HAP-1 (cell line): ENCODE data around the gene SSH2.

Source experiments
- DNase-seq, 2 experiments: peaks; one replicate each; pipeline ENCODE4 v3.0.0-alpha.2; 2016 to 2020; ENCODE audit warnings: low spot score in 2 of 2
- H3K27me3 ChIP-seq: fragments of 250-450 bp; sonication (Bioruptor Pico); 2 replicates; pipeline ENCODE4 v1.5.1; 2020; ENCODE audit warnings: low read depth, mild to moderate bottlenecking, moderate library complexity
- H3K36me3 ChIP-seq: fragments of 250-450 bp; sonication (Bioruptor Pico); replicated peaks from 2 replicates; pipeline ENCODE4 v1.5.1; 2020; ENCODE audit warnings: mild to moderate bottlenecking
- H3K4me1 ChIP-seq: fragments of 250-450 bp; sonication (Bioruptor Pico); 2 replicates; pipeline ENCODE4 v1.5.1; 2020; ENCODE audit warnings: mild to moderate bottlenecking
- H3K4me3 ChIP-seq: fragments of 250-450 bp; sonication (Bioruptor Pico); 2 replicates; pipeline ENCODE4 v1.5.1; 2020; ENCODE audit warnings: mild to moderate bottlenecking, moderate library complexity
- H3K9me3 ChIP-seq: fragments of 250-450 bp; sonication (Bioruptor Pico); 2 replicates; pipeline ENCODE4 v1.5.1; 2020; ENCODE audit warnings: mild to moderate bottlenecking, moderate library complexity
- in situ Hi-C: fragments of 300-500 bp; cut with MboI; formaldehyde crosslinking; loops from 3 replicates; pipeline ENCODE4 v1.14.3; 2020; ENCODE audit warnings: low sequenced_read_pairs, inconsistent platforms, mixed read lengths

Gene SSH2

DNA sequence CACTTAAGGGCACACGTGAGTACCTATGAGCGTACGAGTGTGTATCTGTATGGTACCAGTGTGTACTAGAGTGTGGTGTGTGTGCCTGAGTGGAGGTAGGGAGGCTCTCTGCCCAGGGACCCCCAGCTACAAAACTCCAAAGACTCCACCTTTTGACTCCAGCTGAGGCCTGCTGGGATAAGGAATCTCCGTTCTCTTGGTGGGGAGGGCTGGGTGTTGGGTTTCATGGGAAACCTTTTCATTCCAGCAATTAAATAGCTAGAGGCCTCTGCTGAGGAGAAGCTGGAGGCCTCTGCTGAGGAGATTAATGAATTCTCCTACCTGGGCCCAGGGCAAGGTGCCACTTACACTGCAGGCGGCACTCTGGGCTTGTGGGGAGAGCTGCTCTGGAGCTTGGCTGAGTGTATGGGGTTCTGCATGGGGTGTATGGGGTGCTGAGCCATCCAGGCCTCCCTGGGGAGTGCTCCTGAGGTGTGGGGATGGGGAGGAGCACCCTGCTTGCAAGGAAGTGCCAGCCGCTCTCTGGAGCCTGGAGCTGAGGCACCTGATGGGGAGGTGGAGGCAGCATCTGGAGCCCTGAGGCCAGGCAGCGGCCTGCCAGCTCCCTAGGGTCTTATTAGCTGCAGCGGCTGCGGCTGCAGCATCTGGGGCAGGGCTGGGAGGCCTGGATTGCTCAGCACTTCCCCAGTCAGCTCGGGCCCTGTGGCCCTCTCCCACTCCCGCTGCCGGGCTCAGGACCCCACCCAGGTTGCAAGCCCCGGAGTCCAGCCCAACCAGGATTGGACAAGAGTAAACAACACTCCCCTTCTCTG lies 332.5 kb downstream of the SSH2 start:
- Histone ChIP-seq H3K4me3 (no peak overlapping the region), H3K9me3 (no peaks in the 10 kb centered on the region), H3K4me1 (peaks cover 17% of the 10 kb centered on the region), H3K27me3 (no peaks in the 10 kb centered on the region), H3K36me3 (no peaks in the 10 kb centered on the region)
- in situ Hi-C loops, result no loop called here
- DNase-seq, result peak; percentile 39 to 57

DNA sequence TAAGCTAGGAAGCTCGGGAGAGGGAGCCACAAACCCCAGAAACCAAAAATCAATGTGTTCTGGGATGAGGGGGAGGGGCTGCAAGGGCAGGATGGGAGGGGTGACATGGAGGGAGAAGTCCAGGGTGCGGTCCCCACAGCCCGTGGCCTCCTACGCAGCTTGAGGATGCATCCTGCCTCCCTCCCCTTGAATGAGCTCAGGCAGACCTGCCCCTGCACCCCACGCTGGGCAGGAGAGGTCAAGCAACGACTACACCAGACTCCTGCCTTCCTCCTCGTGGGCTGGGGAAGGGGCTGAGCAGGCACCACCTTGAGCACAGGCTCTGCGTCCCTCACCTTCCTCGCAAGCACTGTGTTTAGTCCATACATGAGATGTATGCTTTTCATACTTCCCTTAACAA lies 333.2 kb downstream of the SSH2 start:
- in situ Hi-C loops, result no loop called here
- Histone ChIP-seq H3K9me3 (no peaks in the 10 kb centered on the region), H3K4me1 (peaks cover 25% of the 10 kb centered on the region), H3K36me3 (no peaks in the 10 kb centered on the region), H3K27me3 (no peaks in the 10 kb centered on the region), H3K4me3 (no peak overlapping the region)
- no peak for DNase-seq

DNA sequence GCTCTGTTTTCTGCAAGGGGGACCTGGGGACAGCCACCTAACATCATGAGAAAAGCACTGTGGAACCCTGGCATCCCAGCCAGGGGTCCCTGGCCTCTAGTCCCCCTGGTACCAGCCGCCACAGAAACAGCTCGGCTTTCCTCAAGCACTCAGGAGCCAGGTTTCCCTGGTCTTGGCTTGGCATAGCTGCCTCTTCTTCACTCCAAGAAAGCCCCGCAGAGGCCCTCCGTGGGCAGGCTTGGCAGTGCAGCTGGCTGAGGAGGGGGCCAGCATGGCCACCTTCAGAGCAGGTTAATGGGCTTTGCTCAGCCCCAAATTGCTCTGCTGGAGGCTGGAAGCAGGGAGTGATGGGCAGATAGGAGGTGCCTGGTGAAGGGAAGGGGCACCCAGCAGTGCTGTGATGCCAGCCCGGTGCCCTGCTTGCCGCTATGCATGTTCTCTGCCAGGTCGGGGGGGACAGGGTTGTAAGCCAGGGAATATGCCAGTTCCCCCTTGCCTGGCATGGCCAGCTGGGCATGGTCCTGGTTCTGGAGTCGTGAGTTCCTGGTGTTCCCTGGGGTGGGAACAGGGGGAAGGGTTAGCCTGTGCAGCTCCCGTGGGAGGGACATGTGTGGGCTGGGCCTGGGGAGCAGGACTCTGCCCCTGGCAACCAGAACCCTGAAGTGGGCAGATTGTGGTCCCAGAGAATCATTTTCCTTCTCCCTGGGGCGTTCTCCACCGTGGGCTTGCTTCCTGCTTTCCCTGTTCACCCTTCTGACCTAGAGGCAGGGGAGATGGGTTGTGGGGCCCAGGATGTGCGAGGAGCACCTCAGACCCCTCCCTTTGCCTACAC lies 333.9 kb downstream of the SSH2 start:
- no peak for DNase-seq
- Histone ChIP-seq H3K36me3 (no peaks in the 10 kb centered on the region), H3K27me3 (no peaks in the 10 kb centered on the region), H3K9me3 (no peaks in the 10 kb centered on the region), H3K4me3 (no peak overlapping the region), H3K4me1 (peaks cover 29% of the 10 kb centered on the region)
- in situ Hi-C loops, result no loop called here

DNA sequence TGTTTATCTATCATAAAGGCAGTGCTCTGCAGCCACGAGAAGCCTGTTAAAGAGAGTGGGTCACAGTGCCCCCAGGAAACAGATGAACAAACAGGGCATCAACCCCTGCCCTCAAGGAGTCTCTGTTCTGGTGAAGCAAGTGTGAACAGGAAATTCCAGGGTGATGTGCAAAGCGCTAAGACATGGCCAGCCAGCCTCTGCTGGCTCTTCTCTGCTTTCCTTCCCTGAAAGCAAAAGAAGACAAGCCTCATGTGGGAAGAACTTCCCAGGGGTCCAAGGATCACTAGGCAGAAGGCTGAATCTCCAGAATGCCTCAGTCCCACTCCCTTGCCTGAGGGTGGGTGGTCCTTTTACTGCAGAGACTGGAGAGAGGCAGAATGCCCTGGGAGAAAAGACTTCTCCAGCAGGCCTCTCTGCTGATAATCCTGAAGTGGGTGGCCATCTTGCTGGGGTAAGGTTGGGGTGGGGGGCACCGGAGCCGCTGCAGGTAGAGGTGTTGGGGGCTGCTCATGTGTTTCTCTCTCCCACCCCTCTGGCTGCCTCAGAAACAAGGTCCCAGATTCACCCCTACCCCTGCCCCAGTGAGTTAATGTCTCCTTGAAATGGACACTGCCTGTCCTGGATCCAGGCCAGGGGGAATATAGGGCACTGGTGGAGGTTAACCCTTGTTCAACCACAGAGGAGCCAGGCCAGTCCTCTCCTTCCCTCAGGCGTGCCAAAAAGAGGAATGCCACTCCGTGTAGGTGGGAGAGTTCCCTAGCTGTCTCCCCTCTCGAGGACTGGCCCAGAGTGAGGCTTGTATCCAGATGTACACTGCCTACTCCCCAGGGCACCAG lies 334.7 kb downstream of the SSH2 start:
- Histone ChIP-seq H3K4me1 (peaks cover 38% of the 10 kb centered on the region), H3K9me3 (no peaks in the 10 kb centered on the region), H3K27me3 (no peaks in the 10 kb centered on the region), H3K36me3 (no peaks in the 10 kb centered on the region), H3K4me3 (no peak overlapping the region)
- in situ Hi-C loops, result no loop called here
- DNase-seq, result no peak

DNA sequence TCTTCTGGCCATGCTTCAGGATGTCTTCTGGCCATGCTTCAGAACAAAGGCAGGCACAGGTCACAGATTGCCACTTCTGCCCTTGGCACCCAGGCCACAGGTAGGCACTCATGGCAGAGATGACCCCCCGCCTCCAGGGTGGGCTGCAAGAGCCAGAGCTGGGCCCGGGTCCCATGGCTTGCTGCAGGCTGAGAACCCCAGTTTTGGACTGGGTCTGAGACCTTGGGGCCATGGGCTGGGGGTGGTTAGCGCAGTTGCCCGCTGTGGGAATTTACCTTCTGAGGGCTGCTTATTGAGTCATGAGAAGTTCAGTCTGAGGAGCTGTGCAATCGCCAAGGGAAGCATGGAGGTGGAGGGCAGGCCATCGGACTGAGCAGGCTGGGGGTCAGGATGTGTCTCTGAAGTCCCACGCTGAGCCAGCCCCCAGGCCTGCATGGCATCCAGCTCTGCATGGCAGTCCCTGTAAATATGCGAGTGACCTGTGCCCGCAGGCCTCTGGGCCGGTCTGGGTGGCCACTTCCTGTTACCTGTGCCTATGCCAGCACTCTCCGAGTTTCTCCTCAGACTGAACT lies 335.4 kb downstream of the SSH2 start:
- H3K4me3 ChIP-seq, result peak overlapping the region; percentile 55
- no peak for DNase-seq

GRCh38 chr17:29593591-29594518 lies 336.2 kb downstream of the SSH2 start:
- peak overlapping the region; percentile 55 for H3K4me3 ChIP-seq
- H3K27me3 ChIP-seq, result no peaks in the 10 kb centered on the region
- peaks cover 45% of the 10 kb centered on the region for H3K4me1 ChIP-seq
- no peaks in the 10 kb centered on the region for H3K9me3 ChIP-seq
- in situ Hi-C loops, result no loop called here
- peak; percentile 39 to 74 for DNase-seq
- no peaks in the 10 kb centered on the region for H3K36me3 ChIP-seq

More for the DNA sequence above, 335.4 kb downstream of the SSH2 start:
- H3K27me3 ChIP-seq, result no peaks in the 10 kb centered on the region
- in situ Hi-C loops, result no loop called here
- H3K9me3 ChIP-seq, result no peaks in the 10 kb centered on the region
- peaks cover 45% of the 10 kb centered on the region for H3K4me1 ChIP-seq
- no peaks in the 10 kb centered on the region for H3K36me3 ChIP-seq

DNA sequence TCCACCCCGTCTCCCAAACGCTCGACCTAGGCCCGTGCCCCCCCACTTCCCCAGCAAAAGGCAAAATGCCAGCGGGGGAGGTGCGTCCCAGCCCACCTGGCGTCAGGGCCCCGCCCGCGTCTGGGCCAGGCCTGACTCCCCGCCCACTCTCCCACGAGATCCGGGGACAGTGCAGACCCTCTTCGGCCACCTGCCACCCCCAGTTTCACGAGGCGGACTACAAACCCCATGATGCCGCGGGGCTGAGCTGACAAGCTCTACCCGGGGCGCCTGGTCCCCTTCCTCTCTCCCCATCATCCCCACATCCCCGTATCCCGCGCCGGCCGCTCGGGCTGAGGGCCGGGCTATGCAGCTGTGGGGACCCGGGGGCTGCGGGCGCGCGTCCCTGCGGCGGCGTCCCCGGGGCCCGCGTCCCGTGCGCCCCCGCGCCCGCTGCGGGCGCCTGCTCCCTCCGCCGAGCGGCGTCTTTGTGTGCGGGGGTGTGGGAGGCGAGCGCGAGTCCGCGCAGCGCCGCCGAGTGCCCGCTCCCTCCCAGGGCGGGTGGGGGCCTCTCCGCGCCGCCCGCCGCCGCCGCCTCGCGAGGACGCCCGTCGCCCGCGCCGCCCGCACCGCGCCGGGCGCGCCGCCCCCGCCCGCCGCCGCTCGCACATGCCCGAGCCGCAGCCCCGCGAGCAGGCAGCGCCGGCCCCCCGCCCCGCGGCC lies 337.0 kb downstream of the SSH2 start, which contains the start of gene ANKRD13B:
TSS of gene ANKRD13B (plus strand) at position 283 of the 702 bp plus-strand sequence. CDS start 490 bp downstream, outside the sequence.
- Histone ChIP-seq H3K4me3 (peak within 1 kb of the TSS; percentile 55), H3K36me3 (no peaks in the 10 kb centered on the region), H3K4me1 (peaks cover 43% of the 10 kb centered on the region), H3K9me3 (no peaks in the 10 kb centered on the region), H3K27me3 (no peaks in the 10 kb centered on the region)
- peak; percentile 21 to 75 for DNase-seq
- in situ Hi-C loops, result no loop called here

DNA sequence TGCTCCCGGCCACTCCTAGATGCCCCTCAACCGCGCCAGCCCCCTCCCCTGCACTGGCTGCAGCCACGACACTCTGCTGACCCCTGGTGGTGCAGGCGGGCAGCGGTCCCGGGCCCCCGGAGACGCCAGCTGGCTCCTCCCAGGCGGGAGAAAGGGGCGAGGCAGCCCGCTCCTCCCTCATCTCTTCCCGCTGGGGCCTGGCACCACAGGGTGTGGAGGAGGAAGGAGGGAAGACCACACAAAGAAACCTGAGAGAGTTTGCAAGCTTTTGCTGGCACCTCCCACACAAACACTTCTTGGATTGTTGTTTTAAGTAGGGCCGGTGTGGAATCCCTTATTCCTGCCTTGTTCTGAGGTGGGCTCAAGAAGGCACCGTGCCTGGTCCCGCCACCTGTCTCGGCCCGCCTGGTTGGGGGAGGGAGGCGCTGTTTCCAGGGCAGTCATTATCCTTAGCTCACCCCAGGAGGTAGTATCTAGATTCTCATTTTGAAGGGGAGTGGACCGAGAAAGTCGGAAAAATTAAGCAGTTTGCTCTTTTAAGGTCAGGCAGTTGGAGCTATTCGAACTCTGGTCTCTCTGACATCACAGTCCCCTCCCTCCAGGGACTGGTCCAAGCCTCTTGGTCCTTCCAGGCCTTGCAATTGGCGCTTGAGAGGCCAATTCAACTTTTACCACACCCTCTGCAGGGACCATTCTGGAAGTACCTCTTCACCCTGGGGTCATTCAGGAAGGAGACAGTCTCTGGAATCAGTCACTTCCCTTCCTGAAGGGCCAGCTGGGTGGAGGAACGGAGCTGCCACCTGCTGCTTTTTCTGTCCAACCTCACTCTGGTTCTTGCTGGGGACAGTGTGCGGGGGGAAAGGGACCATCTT lies 338.1 kb downstream of the SSH2 start:
- DNase-seq, result peak; percentile 88 to 98
- peaks cover 40% of the 10 kb centered on the region for H3K4me1 ChIP-seq
- in situ Hi-C loops, result no loop called here
- H3K9me3 ChIP-seq, result no peaks in the 10 kb centered on the region
- no peaks in the 10 kb centered on the region for H3K27me3 ChIP-seq
- no peaks in the 10 kb centered on the region; the same call in 1 of the 2 replicates for H3K36me3 ChIP-seq
- peak overlapping the region; percentile 38 for H3K4me3 ChIP-seq

DNA sequence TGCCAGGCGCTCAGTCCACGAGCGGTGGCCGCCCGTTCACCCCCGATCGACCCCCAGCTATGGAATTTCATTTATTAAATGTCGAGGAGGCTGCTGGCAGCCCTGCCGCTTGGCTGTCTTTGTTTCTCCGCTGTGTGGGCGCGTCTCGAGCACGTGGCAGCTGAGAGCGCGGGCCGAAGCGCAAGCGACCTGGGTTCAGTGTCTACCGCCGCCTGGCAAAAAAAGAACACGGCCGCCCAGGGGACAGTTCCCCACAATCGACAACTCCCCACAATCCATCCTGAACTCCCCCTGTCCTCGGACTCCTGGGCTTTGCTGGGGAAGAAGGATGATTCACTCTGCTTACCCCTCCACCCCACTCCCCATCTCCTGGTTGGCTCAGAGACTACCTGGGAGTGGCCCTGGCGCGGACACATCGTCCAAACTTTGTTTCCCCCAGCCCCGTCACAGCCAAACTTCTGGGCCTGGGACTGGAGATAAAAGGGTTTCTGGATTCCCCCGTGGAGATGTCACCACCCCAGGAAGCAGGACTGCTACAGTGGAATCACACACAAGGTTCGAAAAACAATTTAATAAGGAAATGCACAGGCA lies 338.8 kb downstream of the SSH2 start:
- peak; percentile 65 to 80 for DNase-seq
- H3K27me3 ChIP-seq, result no peaks in the 10 kb centered on the region
- peak overlapping the region; percentile 38 for H3K4me3 ChIP-seq
- H3K9me3 ChIP-seq, result no peaks in the 10 kb centered on the region
- in situ Hi-C loops, result no loop called here
- H3K36me3 ChIP-seq, result no peaks in the 10 kb centered on the region; the same call in 1 of the 2 replicates
- H3K4me1 ChIP-seq, result peaks cover 38% of the 10 kb centered on the region

GRCh38 chr17:29590411-29591145 lies 339.4 kb downstream of the SSH2 start:
- H3K9me3 ChIP-seq, result no peaks in the 10 kb centered on the region
- no peaks in the 10 kb centered on the region for H3K27me3 ChIP-seq
- no peaks in the 10 kb centered on the region; the same call in 1 of the 2 replicates for H3K36me3 ChIP-seq
- peaks cover 38% of the 10 kb centered on the region for H3K4me1 ChIP-seq
- no peak for DNase-seq
- in situ Hi-C loops, result no loop called here
- H3K4me3 ChIP-seq, result peak overlapping the region; percentile 38
